Superior temporal gyrus (tissue), 1 donor: ENCODE data around the gene ZSWIM6.

Experiments used
- DNase-seq: peaks from one replicate; pipeline ENCODE4 v3.0.0-alpha.2; 2016; ENCODE audit errors: extremely low spot score

Gene ZSWIM6

GRCh38 chr5:61441742-61442141 lies 109.7 kb downstream of the ZSWIM6 start:
- no peak for DNase-seq

GRCh38 chr5:61447780-61448495 lies 115.9 kb downstream of the ZSWIM6 start:
- DNase-seq = peak; percentile 21

GRCh38 chr5:61449804-61450492 lies 117.9 kb downstream of the ZSWIM6 start:
- peak; percentile 58 for DNase-seq

GRCh38 chr5:61450493-61451279 lies 118.6 kb downstream of the ZSWIM6 start:
- peak; percentile 59 for DNase-seq

GRCh38 chr5:61455179-61456006 lies 123.3 kb downstream of the ZSWIM6 start:
- no peak for DNase-seq

GRCh38 chr5:61460471-61460870 lies 128.4 kb downstream of the ZSWIM6 start:
- DNase-seq = no peak

GRCh38 chr5:61461417-61461816 lies 129.4 kb downstream of the ZSWIM6 start:
- DNase-seq = no peak

GRCh38 chr5:61461926-61462325 lies 129.9 kb downstream of the ZSWIM6 start:
- DNase-seq = no peak

GRCh38 chr5:61463596-61463995 lies 131.5 kb downstream of the ZSWIM6 start:
- DNase-seq = no peak

- DNase-seq = no peak
Observed at GRCh38 chr5:61464512-61464911, 132.5 kb downstream of the ZSWIM6 start.

- DNase-seq = no peak
Observed at GRCh38 chr5:61465066-61465465, 133.0 kb downstream of the ZSWIM6 start.

GRCh38 chr5:61465496-61465895 lies 133.4 kb downstream of the ZSWIM6 start:
- DNase-seq = no peak

GRCh38 chr5:61466017-61466416 lies 134.0 kb downstream of the ZSWIM6 start:
- DNase-seq = no peak

GRCh38 chr5:61467766-61468482 lies 135.9 kb downstream of the ZSWIM6 start:
- DNase-seq = no peak

GRCh38 chr5:61468483-61468865 lies 136.4 kb downstream of the ZSWIM6 start:
- no peak for DNase-seq

GRCh38 chr5:61471352-61471751 lies 139.3 kb downstream of the ZSWIM6 start:
- DNase-seq = no peak

GRCh38 chr5:61472172-61472958 lies 140.3 kb downstream of the ZSWIM6 start:
- no peak for DNase-seq

- no peak for DNase-seq
Observed at GRCh38 chr5:61474746-61475145, 142.7 kb downstream of the ZSWIM6 start.

GRCh38 chr5:61477788-61478187 lies 145.7 kb downstream of the ZSWIM6 start:
- no peak for DNase-seq
